Stimulated activated CD8-positive, alpha-beta memory T cell treated with anti-CD3 and anti-CD28 coated beads, Interleukin-4, amount 100 ng/mL, for 1 hour (primary cell): ENCODE measurements around the gene LRRC26.
"Not testable (repeated sequence)": the region's sequence is repeated elsewhere in the genome, so short reads cannot be mapped to it uniquely, and the experiment has no call there.

ENCODE experiments used
- DNase-seq, 2 donors: peaks; one replicate each; pipeline ENCODE4 v3.0.0-alpha.2; 2020; ENCODE audit warnings: low read depth in 2 of 2, low spot score in 1 of 2

The LRRC26 gene

DNA sequence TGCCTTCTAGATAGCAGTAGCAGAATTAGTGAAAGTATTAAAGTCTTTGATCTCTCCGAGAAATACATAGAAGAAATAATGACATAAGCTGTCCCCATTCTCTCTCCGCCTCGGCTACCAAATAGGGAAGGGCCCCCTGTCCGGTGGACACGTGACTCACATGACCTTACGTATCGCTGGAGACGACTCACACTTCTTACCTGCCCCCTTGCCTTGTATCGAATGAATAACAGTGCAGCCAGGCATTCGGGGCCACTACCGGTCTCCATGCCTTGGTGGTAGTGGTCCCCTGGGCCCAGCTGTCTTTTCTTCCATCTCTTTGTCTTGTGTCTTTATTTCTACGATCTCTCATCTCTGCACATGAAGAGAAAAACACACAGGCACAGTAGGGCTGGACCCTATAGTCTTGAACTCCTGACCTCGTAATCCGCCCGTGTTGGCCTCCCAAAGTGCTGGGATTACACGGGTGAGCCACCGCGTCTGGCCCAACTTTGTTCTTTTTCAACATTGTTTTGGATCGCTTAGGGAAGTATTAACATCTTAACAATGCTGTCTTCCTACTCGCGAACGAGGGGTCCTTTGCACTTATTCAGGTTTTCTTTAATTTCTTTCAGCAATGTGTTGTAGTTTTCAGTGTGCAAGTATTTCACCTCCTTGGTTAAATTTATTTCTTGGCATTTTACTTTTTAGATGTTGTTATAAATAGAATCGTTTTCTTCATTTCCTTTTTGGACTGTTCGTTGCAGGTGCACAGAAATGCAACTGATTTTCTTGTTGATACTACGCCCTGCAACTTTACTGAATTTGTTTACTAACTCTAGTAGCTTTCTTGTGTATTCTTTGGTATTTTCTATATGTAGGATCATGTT, 47.7 kb downstream of the LRRC26 start:
- not testable (repeated sequence) for DNase-seq
